Panc1 (cell line): ENCODE measurements around the gene FBXO27. TPM values are rescaled to one million over a fixed set of nuclear protein-coding genes. Genes with fewer than 3 reads are reported as not detected.
A peak's percentile ranks its signal among the peaks of the same experiment; 100 is the strongest.

ENCODE experiments used
- ATAC-seq: fragments of 200-7000 bp; cut with Tn5 transposase; 2 replicates; pipeline ENCODE4 v1.9.1; 2020; ENCODE audit warnings: mild to moderate bottlenecking, moderate library complexity
- BruUV-seq: library from RNA; stranded (reverse); fragments of 400-500 nt; replicated peaks from 2 replicates; lab custom pipeline; 2021; lab: Mats Ljungman, UMichigan
- CTCF ChIA-PET: fragments of 300-600 bp; sonication (Branson Sonifier 250); formaldehyde crosslinking; loops from one replicate; lab custom pipeline; 2022; ENCODE audit warnings: antibody characterized with exemption; lab: Charles Lee
- POLR2A ChIA-PET: fragments of 300-600 bp; sonication (Branson Sonifier 250); formaldehyde crosslinking; loops from one replicate; lab custom pipeline; 2022; ENCODE audit warnings: antibody characterized with exemption; lab: Charles Lee
- DNase-seq: peaks from one replicate; pipeline ENCODE4 v3.0.0-alpha.2; 2010; ENCODE audit warnings: low read depth, low spot score
- H3K27ac ChIP-seq: 2 replicates; pipeline ENCODE4 v1.5.1; 2011; ENCODE audit warnings: mild to moderate bottlenecking, low read length, inconsistent platforms
- H3K27me3 ChIP-seq: fragments of 200-500 bp; sonication (Bioruptor generic); 2 replicates; pipeline ENCODE4 v1.6.0; 2014; ENCODE audit warnings: low read length, inconsistent platforms; ENCODE audit not compliant: control insufficient read depth, insufficient read depth
- H3K36me3 ChIP-seq: fragments of 200-500 bp; sonication (Bioruptor generic); 2 replicates; pipeline ENCODE4 v1.5.1; 2014; ENCODE audit warnings: inconsistent platforms, mild to moderate bottlenecking, low read length, moderate library complexity; ENCODE audit not compliant: control insufficient read depth, insufficient read depth
- H3K4me1 ChIP-seq: 2 replicates; pipeline ENCODE4 v1.5.1; 2011; ENCODE audit warnings: inconsistent platforms, mild to moderate bottlenecking, low read length, moderate library complexity; ENCODE audit not compliant: control insufficient read depth, insufficient read depth
- H3K4me3 ChIP-seq, 2 experiments: 2 replicates each; pipeline ENCODE4 v1.5.1; 2011 to 2012; ENCODE audit warnings: low read depth in 2 of 2, low read length in 2 of 2, mild to moderate bottlenecking in 2 of 2, inconsistent platforms in 1 of 2, moderate library complexity in 1 of 2
- H3K9me3 ChIP-seq: fragments of 200-500 bp; sonication (Bioruptor generic); 2 replicates; pipeline ENCODE4 v1.5.1; 2014; ENCODE audit warnings: low read depth, mild to moderate bottlenecking, inconsistent platforms, low read length, moderate library complexity; ENCODE audit not compliant: control insufficient read depth, insufficient read depth
- CTCF ChIP-seq: fragments of 450-650 bp; IDR thresholded peaks from 2 replicates; pipeline ENCODE4 v1.5.1; 2017; ENCODE audit warnings: mild to moderate bottlenecking
- POLR2AphosphoS5 ChIP-seq: IDR thresholded peaks from 2 replicates; pipeline ENCODE4 v1.6.1; 2012; ENCODE audit warnings: mild to moderate bottlenecking, low read depth, low read length, moderate library complexity
- REST ChIP-seq, 2 experiments: IDR thresholded peaks; 2 replicates each; pipeline ENCODE4 v1.6.1; 2011 to 2012; ENCODE audit warnings: low read depth in 2 of 2, control low read depth in 1 of 2, low read length in 1 of 2, mild to moderate bottlenecking in 1 of 2, moderate library complexity in 1 of 2; ENCODE audit not compliant: insufficient read depth in 1 of 2
- SIN3A ChIP-seq: IDR thresholded peaks from 2 replicates; pipeline ENCODE4 v1.6.1; 2012; ENCODE audit warnings: low read depth, mild to moderate bottlenecking, low read length, moderate library complexity, borderline replicate concordance; ENCODE audit not compliant: insufficient read depth
- TCF7L2 ChIP-seq: IDR thresholded peaks from 2 replicates; pipeline ENCODE4 v1.6.1; 2011; ENCODE audit warnings: mild to moderate bottlenecking, low read depth, low read length, inconsistent platforms
- in situ Hi-C: cut with HindIII; loops from 2 replicates; pipeline ENCODE4 v1.10.0; 2016; ENCODE audit warnings: low sequenced_read_pairs, low pct_unique_long_range_greater_than_20kb
- intact Hi-C: fragments of 100-400 bp; cut with micrococcal nuclease; formaldehyde crosslinking; loops from one replicate; pipeline ENCODE4 v1.10.0; 2022; ENCODE audit not compliant: unreplicated experiment
- total RNA-seq: library from RNA; stranded (reverse); gene quantifications from one replicate; pipeline ENCODE4 v1.2.1, GENCODE V29; 2021; ENCODE audit not compliant: unreplicated experiment

The FBXO27 gene
- total RNA-seq, 1 experiment from 2014 or later: 443 TPM

DNA sequence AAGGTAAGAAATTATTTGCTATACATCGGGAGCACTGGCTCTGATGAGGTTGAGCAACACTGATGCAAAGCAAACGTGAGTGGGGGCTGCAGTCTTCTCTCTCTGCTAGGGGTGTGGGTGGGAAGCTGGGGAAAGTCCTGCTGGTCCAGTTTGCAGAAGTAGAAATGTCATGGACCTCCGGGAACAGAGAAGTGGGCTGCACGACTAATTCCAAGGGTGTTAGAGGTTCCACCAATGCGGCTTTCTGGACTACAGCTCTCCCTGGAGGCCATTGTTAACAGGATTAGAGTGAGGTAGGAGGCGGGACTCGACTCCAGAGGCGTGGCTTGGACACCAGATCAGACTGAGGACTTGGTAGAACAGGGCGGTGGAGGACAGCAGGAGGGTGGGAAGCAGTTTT, 5.7 kb upstream of the FBXO27 start:
- in situ Hi-C loops: no loop called here
- peak; percentile 96 for ATAC-seq

DNA sequence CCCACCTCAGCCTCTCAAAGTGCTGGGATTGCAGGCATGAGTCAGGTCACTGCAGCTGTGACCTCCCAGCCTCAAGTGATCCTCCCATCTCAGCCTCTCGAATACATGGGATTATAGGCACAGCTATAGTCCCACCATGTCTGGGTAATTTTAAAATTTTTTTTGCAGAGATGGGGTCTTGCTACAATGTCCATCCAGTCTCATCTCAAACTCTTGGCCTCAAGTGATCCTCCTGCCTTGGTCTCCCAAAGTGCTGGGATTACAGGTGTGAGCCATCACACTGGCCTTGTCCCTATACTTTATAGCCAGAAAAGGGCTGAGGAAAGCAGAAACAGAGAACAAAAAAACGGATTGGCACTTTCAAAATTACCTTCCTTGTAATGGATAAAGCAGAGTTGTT, 4.8 kb upstream of the FBXO27 start:
- peak overlapping the region; percentile 15 for H3K27ac ChIP-seq
- DNase-seq (no peak), ATAC-seq (no peak)
- BruUV-seq: no TSS peak
- H3K4me1 ChIP-seq: peaks cover 17% of the 10 kb centered on the region
- no peak overlapping the region for H3K4me3 ChIP-seq
- in situ Hi-C loops: no loop called here
- no peaks in the 10 kb centered on the region for H3K27me3 ChIP-seq
- TF ChIP-seq POLR2AphosphoS5: no peak
- POLR2A ChIA-PET: interaction anchor here (0.5 to 0.7 kb wide), 4 partner anchors 19 to 323 kb away, joined by 3 to 5 read pairs (median 3); no protein-coding TSS in a partner anchor
- intact Hi-C loops: no loop called here
- no peaks in the 10 kb centered on the region for H3K36me3 ChIP-seq
- no peaks in the 10 kb centered on the region for H3K9me3 ChIP-seq
- CTCF ChIA-PET: interaction anchor here (0.8 to 2.7 kb wide), 5 partner anchors 14 to 756 kb away, joined by 3 to 22 read pairs (median 12); partner anchors contain the start of gene FBXO17

More for the DNA sequence above, 5.7 kb upstream of the FBXO27 start:
- DNase-seq: no peak
- no peaks in the 10 kb centered on the region for H3K36me3 ChIP-seq
- ChIA-PET CTCF (interaction anchor here (0.5 to 2.7 kb wide), 12 partner anchors 14 to 755 kb away, joined by 3 to 22 read pairs (median 6); partner anchors contain the start of gene FBXO17), POLR2A (interaction anchor here (0.5 to 0.7 kb wide), 6 partner anchors 24 to 1018 kb away, joined by 3 to 7 read pairs (median 4); partner anchors contain the start of gene ZNF780B)
- no peak for TF ChIP-seq POLR2AphosphoS5
- no peak for TF ChIP-seq SIN3A
- H3K4me1 ChIP-seq: peaks cover 11% of the 10 kb centered on the region
- peak overlapping the region in 1 of 2 experiments; percentile 5; a peak in 2 of 4 replicates for H3K4me3 ChIP-seq
- BruUV-seq: no TSS peak
- no peaks in the 10 kb centered on the region for H3K9me3 ChIP-seq
- intact Hi-C loops: no loop called here
- H3K27me3 ChIP-seq: no peaks in the 10 kb centered on the region
- peak overlapping the region; percentile 3; the same call in 1 of the 2 replicates for H3K27ac ChIP-seq

GRCh38 chr19:39036581-39036980, 4.2 kb upstream of the FBXO27 start:
- no peaks in the 10 kb centered on the region for H3K27me3 ChIP-seq
- peaks cover 17% of the 10 kb centered on the region for H3K4me1 ChIP-seq
- H3K36me3 ChIP-seq: no peaks in the 10 kb centered on the region
- ChIA-PET CTCF (interaction anchor here (0.7 to 2.7 kb wide), 5 partner anchors 15 to 804 kb away, joined by 7 to 22 read pairs (median 12); partner anchors contain the start of gene FBXO17), POLR2A (interaction anchor here (0.5 to 0.6 kb wide), 2 partner anchors 19 to 920 kb away, joined by 3 to 4 read pairs; no protein-coding TSS in a partner anchor)
- no peak overlapping the region for H3K4me3 ChIP-seq
- no peak for DNase-seq
- H3K27ac ChIP-seq: peak overlapping the region; percentile 15
- no peak for ATAC-seq
- no TSS peak for BruUV-seq
- TF ChIP-seq CTCF: no peak
- no peak for TF ChIP-seq TCF7L2
- no peak for TF ChIP-seq POLR2AphosphoS5
- TF ChIP-seq REST (IDR thresholded peaks at IDR 0.05; ENCODE audit: insufficient read depth in 1 of 2, low read depth in 2 of 2, low read length in 1 of 2): no peak
- TF ChIP-seq SIN3A: no peak
- no peaks in the 10 kb centered on the region for H3K9me3 ChIP-seq
- intact Hi-C loops: no loop called here
- in situ Hi-C loops: no loop called here
